ENCODE results near the gene ASTN2.

Gene ASTN2

DNA sequence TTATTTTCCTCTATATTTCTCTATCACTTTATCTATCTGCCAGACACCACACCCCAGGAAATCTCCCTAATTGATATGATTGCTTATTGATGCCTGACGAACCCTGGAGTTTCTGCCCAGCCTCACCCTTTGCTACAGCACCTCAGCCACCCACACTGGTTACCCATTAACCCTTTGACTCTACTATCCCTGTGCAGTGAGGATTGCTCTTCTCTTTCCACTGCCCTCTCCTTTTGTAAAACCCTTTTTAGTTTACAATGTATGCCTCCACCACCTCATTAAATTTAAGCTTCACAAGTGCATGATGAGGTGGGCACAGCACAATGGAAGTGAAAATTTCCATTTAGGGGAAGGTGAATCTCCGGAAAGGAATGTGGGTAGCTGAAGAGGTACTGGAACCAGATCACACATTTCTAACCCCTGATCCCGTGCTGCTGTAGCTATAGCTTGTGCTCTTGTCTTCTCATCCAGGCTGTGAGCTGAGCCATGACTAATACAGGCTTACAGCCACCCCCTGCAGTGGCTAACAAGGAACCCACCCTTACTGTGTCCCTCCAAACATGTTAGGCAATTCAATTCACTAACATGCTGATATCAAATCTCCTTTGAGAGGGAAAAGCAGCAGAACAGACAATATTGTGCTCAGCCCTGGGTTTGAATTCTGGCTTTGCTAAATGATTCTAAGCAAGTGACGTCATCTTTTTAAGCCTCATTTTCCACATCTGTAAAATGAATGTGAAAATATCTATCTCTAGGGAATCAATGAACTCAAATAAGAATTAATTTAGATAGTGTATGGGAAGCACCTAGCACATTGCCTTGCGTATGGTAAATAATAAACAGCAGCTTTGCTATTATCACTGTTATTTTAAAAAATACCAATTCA lies 914.6 kb downstream of the ASTN2 start:
- peak; percentile 91 for DNase-seq

DNA sequence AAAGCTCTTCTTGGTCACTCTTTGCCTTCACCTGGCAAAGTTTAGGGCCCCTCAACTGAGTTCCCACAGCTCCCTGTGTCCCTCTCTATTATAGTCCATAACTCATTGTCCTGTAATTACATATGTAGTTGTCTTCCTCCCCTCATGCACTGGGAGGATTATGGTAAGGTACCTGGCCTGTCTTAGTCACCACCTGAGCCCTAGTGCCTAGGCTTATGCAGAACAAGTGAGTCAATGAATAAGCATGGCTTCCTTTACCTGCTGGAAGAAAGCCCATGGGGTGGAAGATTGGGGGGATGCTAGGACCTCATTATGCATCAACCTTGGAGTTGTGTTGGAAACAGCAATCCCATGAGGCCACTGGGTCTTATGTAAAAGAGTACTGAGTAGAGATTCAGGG lies 915.4 kb downstream of the ASTN2 start:
- no peak for DNase-seq

- no peak for DNase-seq
These were observed 917.6 kb downstream of the ASTN2 start for GRCh38 chr9:116497095-116497890.

GRCh38 chr9:116496167-116496566 lies 918.7 kb downstream of the ASTN2 start:
- no peak for DNase-seq

- DNase-seq, result no peak
These were observed 919.1 kb downstream of the ASTN2 start for GRCh38 chr9:116495725-116496124.

DNA sequence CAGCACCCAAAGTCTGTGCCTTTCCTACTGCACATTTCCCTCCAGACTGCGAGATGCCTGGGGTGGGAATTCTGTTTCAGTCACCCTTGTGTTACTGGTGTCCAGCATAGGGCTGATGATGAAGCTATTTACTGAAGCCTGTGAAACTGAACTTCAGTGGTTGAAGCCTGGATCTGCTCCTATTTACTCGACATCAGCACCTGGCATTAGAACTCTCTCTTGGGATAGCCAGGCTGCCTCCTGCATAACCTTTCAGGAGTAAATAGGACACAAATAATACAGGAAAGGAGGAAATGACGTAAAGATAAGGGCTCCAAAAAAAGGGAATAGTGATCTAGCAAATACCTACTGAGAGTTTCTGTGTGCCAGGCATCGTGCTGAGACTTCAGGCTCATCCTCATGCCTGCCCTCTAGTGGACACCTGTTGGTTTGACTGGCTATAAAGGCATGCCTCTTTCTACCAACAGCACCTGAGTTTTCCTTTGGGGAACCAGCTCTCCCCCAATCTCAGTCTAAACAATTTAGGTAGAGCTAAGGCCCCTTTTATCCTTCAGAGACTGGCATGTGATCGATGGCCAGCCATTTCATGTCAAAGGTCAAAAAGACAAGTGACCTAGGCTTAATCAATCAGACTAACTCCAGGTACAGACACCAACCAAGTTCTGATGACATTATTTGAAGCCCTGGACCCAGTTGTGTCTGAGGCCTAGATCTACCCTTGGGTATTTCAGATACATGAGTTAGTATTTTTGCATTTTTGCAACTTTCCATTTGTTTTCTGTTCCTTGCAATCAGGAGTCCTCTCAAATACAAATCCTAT lies 919.8 kb downstream of the ASTN2 start:
- no peak for DNase-seq

DNA sequence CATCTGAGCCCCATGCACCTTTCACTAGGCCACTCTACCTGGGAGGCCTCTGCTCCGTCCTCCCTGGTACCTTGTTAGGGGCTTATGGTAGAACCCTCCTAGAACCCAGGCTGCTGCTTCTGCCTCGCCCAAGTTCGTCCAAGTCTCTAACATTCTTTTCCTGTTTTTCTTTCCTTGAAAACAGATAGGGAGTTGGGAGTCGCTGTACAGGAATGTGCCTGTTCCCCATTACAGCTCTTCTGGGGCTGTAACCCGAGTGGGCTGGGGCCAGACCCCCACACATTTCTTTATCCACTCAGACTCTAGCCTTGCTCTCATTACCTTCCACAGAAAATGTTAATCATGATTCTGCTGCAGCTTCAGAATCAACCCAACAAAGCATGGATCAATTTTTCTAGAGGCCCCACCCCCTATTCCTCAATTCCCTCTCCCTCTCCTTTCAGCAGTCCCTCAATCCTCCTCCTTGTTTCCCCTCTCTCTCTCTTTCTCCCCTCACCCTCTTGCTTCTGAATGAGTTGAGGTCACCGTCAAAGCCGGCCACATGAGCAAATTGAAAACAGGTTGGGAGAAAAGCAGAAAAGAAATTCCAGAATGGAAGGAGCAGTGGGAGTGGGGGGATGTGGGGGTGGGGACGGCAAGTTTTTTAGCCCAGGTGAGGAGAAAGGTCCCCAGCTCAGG lies 921.5 kb downstream of the ASTN2 start:
- DNase-seq, result peak; percentile 57

DNA sequence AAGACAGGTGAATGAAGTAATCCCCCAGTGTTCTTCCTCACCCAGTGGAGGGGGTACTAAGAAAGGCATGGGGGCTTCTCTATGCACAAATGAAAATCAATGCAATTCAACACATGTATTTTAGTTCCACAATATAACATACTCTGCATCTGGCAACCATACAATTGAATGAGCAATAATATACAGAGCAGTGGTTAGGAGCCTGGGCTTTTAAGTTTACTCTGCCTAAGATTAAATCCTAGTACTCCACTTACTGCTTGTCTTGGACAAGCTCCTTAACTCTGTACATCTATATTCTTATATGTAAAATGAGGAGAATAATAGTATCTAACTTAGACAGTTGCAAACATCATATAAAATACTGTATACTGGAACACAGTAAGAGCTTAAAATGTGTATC lies 923.2 kb downstream of the ASTN2 start:
- no peak for DNase-seq

DNA sequence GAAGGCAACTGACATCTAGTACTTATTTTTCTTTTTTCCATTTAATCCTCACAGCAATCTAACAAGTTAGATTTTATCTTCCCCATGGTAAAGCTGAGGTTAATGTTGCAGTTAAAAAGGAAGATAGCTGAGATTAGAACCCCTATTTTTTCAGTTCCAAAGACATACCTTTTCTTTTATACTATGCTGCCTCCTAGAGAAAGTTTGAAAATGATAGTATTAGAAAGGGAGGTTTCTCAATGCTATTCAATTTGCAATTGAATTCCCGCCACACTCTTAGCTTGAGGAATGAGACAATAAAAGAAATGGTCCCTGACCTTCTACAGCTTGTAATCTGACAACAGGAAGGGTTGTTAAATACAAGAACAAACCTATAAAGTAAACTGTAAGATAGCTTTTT lies 923.6 kb downstream of the ASTN2 start:
- DNase-seq, result no peak

DNA sequence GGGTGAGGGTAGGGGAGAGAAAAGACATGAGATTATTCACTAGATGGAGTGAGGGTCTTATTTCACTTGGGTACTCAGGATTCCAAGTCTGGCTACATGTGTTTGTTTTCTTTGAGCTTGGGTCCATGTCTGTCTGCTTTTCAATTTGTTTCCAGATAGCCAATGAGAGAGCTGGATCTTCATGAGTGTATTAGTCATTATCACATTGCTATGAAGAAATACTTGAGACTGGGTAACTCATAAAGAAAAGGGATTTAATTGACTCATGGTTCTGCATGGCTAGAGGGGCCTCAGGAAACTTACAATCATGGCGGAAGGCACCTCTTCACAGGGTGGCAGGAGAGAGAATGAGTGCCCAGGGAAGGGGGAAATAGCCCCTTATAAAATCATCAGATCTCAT lies 924.5 kb downstream of the ASTN2 start:
- DNase-seq, result no peak

- no peak for DNase-seq
These were observed 926.5 kb downstream of the ASTN2 start for GRCh38 chr9:116488373-116488772.

GRCh38 chr9:116484492-116485061 lies 930.3 kb downstream of the ASTN2 start:
- DNase-seq, result no peak

GRCh38 chr9:116483622-116484491 lies 931.0 kb downstream of the ASTN2 start:
- DNase-seq, result no peak

GRCh38 chr9:116482740-116483139 lies 932.1 kb downstream of the ASTN2 start:
- DNase-seq, result peak; percentile 43

GRCh38 chr9:116480700-116481099 lies 934.2 kb downstream of the ASTN2 start:
- DNase-seq, result no peak

GRCh38 chr9:116479967-116480366 lies 934.9 kb downstream of the ASTN2 start:
- no peak for DNase-seq

DNA sequence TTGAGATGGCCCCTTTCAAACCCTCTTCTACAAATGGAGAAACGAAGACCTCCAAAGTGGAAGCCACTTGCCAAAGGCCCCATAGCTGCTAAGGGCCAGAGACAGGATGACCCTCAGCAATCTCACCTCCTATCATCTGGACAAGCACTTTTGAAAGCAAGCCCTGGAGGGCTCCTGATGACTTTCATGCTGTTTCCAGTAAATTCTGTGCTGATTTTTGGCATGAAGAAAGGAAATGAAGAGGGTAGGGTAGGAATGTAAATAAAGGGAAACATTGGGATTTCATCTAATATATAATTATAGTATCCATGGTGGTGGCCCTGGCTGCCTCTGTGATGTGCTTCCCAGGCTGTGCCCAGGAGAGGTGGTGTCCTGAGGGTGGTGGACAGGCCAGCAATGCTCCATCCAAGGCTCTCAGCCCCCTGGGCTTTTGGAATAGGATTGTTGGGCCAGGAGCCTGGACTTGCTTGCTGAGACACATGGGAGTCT lies 935.8 kb downstream of the ASTN2 start:
- DNase-seq, result no peak

DNA sequence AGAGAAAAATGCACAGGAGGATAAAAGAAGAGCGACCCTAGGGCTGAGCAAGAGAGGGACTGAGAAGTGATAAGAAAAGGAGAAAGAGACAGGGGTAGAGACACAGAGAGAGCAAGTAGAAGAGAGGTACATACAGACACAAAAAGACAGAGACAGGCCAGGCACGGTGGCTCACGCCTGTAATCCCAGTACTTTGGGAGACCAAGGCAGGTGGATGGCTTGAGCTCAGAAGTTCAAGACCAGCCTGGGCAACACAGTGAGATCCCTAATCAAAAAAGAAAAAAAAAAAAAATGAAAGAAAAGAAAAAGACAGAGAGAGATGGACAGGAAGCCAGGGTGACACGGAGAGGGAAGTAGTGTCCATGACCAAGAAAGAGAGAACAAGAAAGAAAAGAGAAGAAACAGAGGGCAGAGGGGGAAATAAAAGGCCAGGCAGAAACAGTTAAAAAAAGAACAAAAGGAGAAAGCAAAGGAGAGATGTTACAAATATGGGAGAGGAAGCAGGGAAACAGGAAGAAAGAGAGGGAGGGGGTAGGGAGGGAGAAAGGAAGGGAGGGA lies 937.2 kb downstream of the ASTN2 start:
- DNase-seq, result no peak

GRCh38 chr9:116476935-116477381 lies 937.9 kb downstream of the ASTN2 start:
- no peak for DNase-seq

- DNase-seq, result no peak
These were observed 938.9 kb downstream of the ASTN2 start for GRCh38 chr9:116476002-116476401.

Measured in fibroblast of skin of back (primary cell).